Right atrium auricular region (tissue), 2 donors: ENCODE measurements around the gene HOXA7. TPM values are rescaled to one million over a fixed set of nuclear protein-coding genes. Genes with fewer than 3 reads are reported as not detected.

Source experiments
- DNase-seq: peaks from one replicate; pipeline ENCODE4 v3.0.0-alpha.2; 2019; ENCODE audit warnings: low spot score
- H3K27ac ChIP-seq, 2 donors: fragments of 200-600 bp; sonication (generic); 1 replicate in 1 of 2; 2 replicates in 1 of 2; pipeline ENCODE4 v1.5.1; 2016 to 2019
- H3K27me3 ChIP-seq, 2 donors: fragments of 200-600 bp; sonication (generic); one replicate each; pipeline versions ENCODE4 v1.5.1 to v1.6.0; 2017 to 2019
- H3K36me3 ChIP-seq: fragments of 200-600 bp; sonication (generic); one replicate; pipeline ENCODE4 v1.5.1; 2016
- H3K4me1 ChIP-seq, 2 donors: fragments of 200-600 bp; sonication (generic); one replicate each; pipeline versions ENCODE4 v1.5.1 to v1.6.0; 2017 to 2019
- H3K4me3 ChIP-seq, 2 donors: fragments of 200-600 bp; sonication (generic); 1 replicate in 1 of 2; 2 replicates in 1 of 2; pipeline ENCODE4 v1.5.1; 2017 to 2019; ENCODE audit warnings: mild to moderate bottlenecking in 1 of 2, moderate library complexity in 1 of 2
- H3K9me3 ChIP-seq, 2 donors: fragments of 200-600 bp; sonication (generic); one replicate each; pipeline ENCODE4 v1.5.1; 2019
- CTCF ChIP-seq, 2 donors: fragments of 200-600 bp; sonication (generic); IDR thresholded peaks; one replicate each; pipeline ENCODE4 v1.5.1; 2019; ENCODE audit warnings: antibody characterized with exemption in 2 of 2
- total RNA-seq, 2 donors: library from RNA; depleted of rRNA; stranded (reverse); fragments of >200 nt; gene quantifications; one replicate each; pipeline ENCODE4 v1.1.0, GENCODE V29; 2016

HOXA7 gene
- total RNA-seq, 2 donors from 2014 or later, result not detected

GRCh38 chr7:27158436-27159265 lies 2.2 kb upstream of the HOXA7 start:
- Histone ChIP-seq H3K4me3 (no peak overlapping the region), H3K4me1 (peaks cover 0 to 49% of the 10 kb centered on the region in 2 donors), H3K27ac (no peak overlapping the region), H3K36me3 (no peaks in the 10 kb centered on the region), H3K9me3 (no peaks in the 10 kb centered on the region), H3K27me3 (peaks cover 47 to 82% of the 10 kb centered on the region in 2 donors)
- no peak for TF ChIP-seq CTCF (IDR thresholded peaks at IDR 0.05)
- no peak for DNase-seq

GRCh38 chr7:27157702-27158431 lies 1.4 kb upstream of the HOXA7 start:
- no peak for DNase-seq
- H3K36me3 ChIP-seq, result no peaks in the 10 kb centered on the region
- no peak for TF ChIP-seq CTCF (IDR thresholded peaks at IDR 0.05)
- H3K4me1 ChIP-seq, result peaks cover 0 to 49% of the 10 kb centered on the region in 2 donors
- no peak overlapping the region for H3K27ac ChIP-seq
- H3K4me3 ChIP-seq, result no peak overlapping the region
- no peaks in the 10 kb centered on the region for H3K9me3 ChIP-seq
- H3K27me3 ChIP-seq, result peaks cover 52 to 85% of the 10 kb centered on the region in 2 donors

- Histone ChIP-seq H3K4me3 (peak overlapping the region in 1 of 2 donors; percentile 13), H3K9me3 (no peaks in the 10 kb centered on the region), H3K27ac (no peak overlapping the region), H3K36me3 (no peaks in the 10 kb centered on the region), H3K4me1 (peaks cover 0 to 57% of the 10 kb centered on the region in 2 donors), H3K27me3 (peaks cover 59 to 88% of the 10 kb centered on the region in 2 donors)
- TF ChIP-seq CTCF (IDR thresholded peaks at IDR 0.05), result no peak
- no peak for DNase-seq
Measured at GRCh38 chr7:27156916-27157701, 634 bp upstream of the HOXA7 start.

- H3K9me3 ChIP-seq, result no peaks in the 10 kb centered on the region
- no peak overlapping the region for H3K27ac ChIP-seq
- H3K4me1 ChIP-seq, result peaks cover 0 to 58% of the 10 kb centered on the region in 2 donors
- H3K36me3 ChIP-seq, result no peaks in the 10 kb centered on the region
- no peak for DNase-seq
- no peak for TF ChIP-seq CTCF (IDR thresholded peaks at IDR 0.05)
- peaks cover 69 to 89% of the 10 kb centered on the region in 2 donors for H3K27me3 ChIP-seq
- H3K4me3 ChIP-seq, result peak overlapping the region in 1 of 2 donors; percentile 13
Measured at GRCh38 chr7:27155816-27156507, 513 bp downstream of the HOXA7 start.
